ENCODE results near the gene SPEM3. TPM values are rescaled to one million over a fixed set of nuclear protein-coding genes. Genes with fewer than 3 reads are reported as not detected.

Gene SPEM3
- total RNA-seq, 3 donors from 2014 or later (not counting 1 experiment from before 2014, with no cell fraction given) = not detected

DNA sequence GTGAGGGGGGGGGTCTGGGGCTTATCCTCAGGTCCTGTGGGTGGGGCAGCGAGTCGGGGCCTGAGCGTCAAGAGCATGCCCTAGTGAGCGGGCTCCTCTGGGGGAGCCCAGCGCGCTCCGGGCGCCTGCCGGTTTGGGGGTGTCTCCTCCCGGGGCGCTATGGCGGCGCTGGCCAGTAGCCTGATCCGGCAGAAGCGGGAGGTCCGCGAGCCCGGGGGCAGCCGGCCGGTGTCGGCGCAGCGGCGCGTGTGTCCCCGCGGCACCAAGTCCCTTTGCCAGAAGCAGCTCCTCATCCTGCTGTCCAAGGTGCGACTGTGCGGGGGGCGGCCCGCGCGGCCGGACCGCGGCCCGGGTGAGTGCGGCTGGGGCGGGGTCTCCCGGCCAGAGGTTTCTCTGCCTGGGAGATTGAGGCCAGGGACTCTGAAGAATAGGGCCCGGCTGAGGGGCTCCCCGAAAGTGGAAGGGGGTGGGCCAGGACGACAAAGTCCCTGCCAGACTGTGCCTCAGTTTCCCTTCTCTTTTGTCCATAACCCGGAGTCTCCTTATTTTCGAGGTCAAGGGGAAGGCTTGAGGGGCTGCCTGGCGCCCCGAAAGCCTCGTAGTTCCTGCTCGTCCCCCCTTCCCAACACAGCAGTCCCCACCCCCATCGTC is 10.9 kb downstream of the SPEM3 start, which contains the start of gene FGF11:
Gene FGF11, plus strand, starts transcription at position 51 of the 651 bp plus-strand sequence. Its CDS starts 109 bp downstream, at position 160.
- Histone ChIP-seq H3K36me3 (ENCODE audit: control insufficient read depth, insufficient read depth, low read length) (no peaks in the 10 kb centered on the region), H3K27ac (ENCODE audit: low read length) (no peak within 1 kb of the TSS), H3K27me3 (ENCODE audit: control insufficient read depth, insufficient read depth, low read length) (peaks cover 39% of the 10 kb centered on the region), H3K4me3 (ENCODE audit: low read length) (no peak within 1 kb of the TSS), H3K9me3 (ENCODE audit: control insufficient read depth, insufficient read depth, low read length) (no peaks in the 10 kb centered on the region), H3K4me1 (ENCODE audit: control insufficient read depth, insufficient read depth, low read length) (peaks cover 57% of the 10 kb centered on the region)
- no peak for TF ChIP-seq CTCF (IDR thresholded peaks at IDR 0.05)
- H3K27ac Mint-ChIP-seq = peak within 1 kb of the TSS; percentile 31 to 48
- H3K4me3 Mint-ChIP-seq = peak within 1 kb of the TSS; percentile 69
- peaks cover 37 to 45% of the 10 kb centered on the region in 2 donors for H3K27me3 Mint-ChIP-seq (ENCODE audit: low read depth in 2 of 2)
- ATAC-seq (no peak), DNase-seq (peak in 1 of 2 donors; percentile 22)
- no peaks in the 10 kb centered on the region for H3K36me3 Mint-ChIP-seq
- intact Hi-C loops (cut with micrococcal nuclease) = loop anchor here (5.0 kb wide), 2 partner anchors 63 to 87 kb away; partner anchors contain the start of gene KCTD11
- no peaks in the 10 kb centered on the region for H3K9me3 Mint-ChIP-seq
- H3K4me1 Mint-ChIP-seq = peaks cover 29 to 49% of the 10 kb centered on the region in 2 donors
- WGBS (ENCODE audit: insufficient coverage) = 4% methylated on average over 50 of the region's 50 CpGs

GRCh38 chr17:7440113-7440833 is 11.6 kb downstream of the SPEM3 start:
- H3K9me3 Mint-ChIP-seq = no peaks in the 10 kb centered on the region
- no peaks in the 10 kb centered on the region for H3K9me3 ChIP-seq (ENCODE audit: control insufficient read depth, insufficient read depth, low read length)
- intact Hi-C loops (cut with micrococcal nuclease) = no loop called here
- H3K27me3 ChIP-seq (ENCODE audit: control insufficient read depth, insufficient read depth, low read length) = peaks cover 44% of the 10 kb centered on the region
- peak overlapping the region; percentile 69 for H3K4me3 Mint-ChIP-seq
- no peak overlapping the region for H3K4me3 ChIP-seq (ENCODE audit: low read length)
- peak in 1 of 2 donors; percentile 61 for DNase-seq
- H3K27me3 Mint-ChIP-seq (ENCODE audit: low read depth in 2 of 2) = peaks cover 40 to 48% of the 10 kb centered on the region in 2 donors
- H3K27ac Mint-ChIP-seq = peak overlapping the region in 1 of 2 donors; percentile 48
- WGBS (ENCODE audit: insufficient coverage) = 2% methylated on average over 46 of the region's 46 CpGs
- peaks cover 56% of the 10 kb centered on the region for H3K4me1 ChIP-seq (ENCODE audit: control insufficient read depth, insufficient read depth, low read length)
- no peak for ATAC-seq
- no peaks in the 10 kb centered on the region for H3K36me3 Mint-ChIP-seq
- no peaks in the 10 kb centered on the region for H3K36me3 ChIP-seq (ENCODE audit: control insufficient read depth, insufficient read depth, low read length)
- no peak for TF ChIP-seq CTCF (IDR thresholded peaks at IDR 0.05)
- no peak overlapping the region for H3K27ac ChIP-seq (ENCODE audit: low read length)
- peaks cover 29 to 48% of the 10 kb centered on the region in 2 donors for H3K4me1 Mint-ChIP-seq

DNA sequence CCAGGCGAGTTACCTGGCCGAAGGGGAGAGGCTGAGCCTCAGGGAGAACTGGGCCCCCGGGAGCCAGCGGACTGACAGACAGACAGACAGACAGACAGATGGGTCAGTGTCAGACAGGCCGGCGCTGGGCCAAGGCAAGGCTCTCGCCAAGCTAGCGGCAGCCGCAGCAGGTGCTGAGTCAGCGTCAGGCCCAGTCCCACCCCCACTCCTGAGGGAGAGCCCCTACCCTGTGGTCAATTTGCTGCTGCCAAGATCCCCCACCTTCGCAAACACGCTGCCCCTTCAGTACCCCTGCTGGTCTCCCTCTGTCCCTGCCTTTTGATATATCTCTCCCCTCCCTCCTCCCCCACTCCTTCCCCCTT is 12.2 kb downstream of the SPEM3 start:
- H3K4me3 Mint-ChIP-seq = no peak overlapping the region
- H3K27me3 ChIP-seq (ENCODE audit: control insufficient read depth, insufficient read depth, low read length) = peaks cover 49% of the 10 kb centered on the region
- no peak for TF ChIP-seq CTCF (IDR thresholded peaks at IDR 0.05)
- no peak overlapping the region for H3K27ac ChIP-seq (ENCODE audit: low read length)
- H3K4me1 Mint-ChIP-seq = peaks cover 32 to 51% of the 10 kb centered on the region in 2 donors
- ATAC-seq (no peak), DNase-seq (peak; percentile 21 to 25)
- H3K27me3 Mint-ChIP-seq (ENCODE audit: low read depth in 2 of 2) = peaks cover 45 to 53% of the 10 kb centered on the region in 2 donors
- H3K27ac Mint-ChIP-seq = no peak overlapping the region
- H3K36me3 ChIP-seq (ENCODE audit: control insufficient read depth, insufficient read depth, low read length) = no peaks in the 10 kb centered on the region
- H3K9me3 Mint-ChIP-seq = no peaks in the 10 kb centered on the region
- 7% methylated on average over 12 of the region's 12 CpGs for WGBS (ENCODE audit: insufficient coverage)
- no peaks in the 10 kb centered on the region for H3K9me3 ChIP-seq (ENCODE audit: control insufficient read depth, insufficient read depth, low read length)
- H3K4me3 ChIP-seq (ENCODE audit: low read length) = no peak overlapping the region
- no peaks in the 10 kb centered on the region for H3K36me3 Mint-ChIP-seq
- H3K4me1 ChIP-seq (ENCODE audit: control insufficient read depth, insufficient read depth, low read length) = peaks cover 58% of the 10 kb centered on the region
- intact Hi-C loops (cut with micrococcal nuclease) = no loop called here

Measured in natural killer cell (primary cell).